GM12891 (cell line): ENCODE measurements around the gene KLHL26.

Experiments
- PAX5 ChIP-seq: IDR thresholded peaks from 2 replicates; pipeline ENCODE4 v1.6.1; 2011; ENCODE audit warnings: low read length, moderate library complexity, mild to moderate bottlenecking; ENCODE audit not compliant: insufficient read depth, severe bottlenecking
- POLR2A ChIP-seq: IDR thresholded peaks from 2 replicates; pipeline ENCODE4 v1.6.1; 2011; ENCODE audit warnings: low read depth, low read length, control low read depth
- POLR2AphosphoS5 ChIP-seq: IDR thresholded peaks from 2 replicates; pipeline ENCODE4 v1.6.1; 2011; ENCODE audit warnings: low read depth, low read length, control low read depth
- SPI1 ChIP-seq: IDR thresholded peaks from 2 replicates; pipeline ENCODE4 v1.6.1; 2011; ENCODE audit warnings: low read depth, low read length, control low read depth
- TAF1 ChIP-seq: IDR thresholded peaks from 2 replicates; pipeline ENCODE4 v1.6.1; 2011; ENCODE audit warnings: low read depth, low read length, control low read depth

DNA sequence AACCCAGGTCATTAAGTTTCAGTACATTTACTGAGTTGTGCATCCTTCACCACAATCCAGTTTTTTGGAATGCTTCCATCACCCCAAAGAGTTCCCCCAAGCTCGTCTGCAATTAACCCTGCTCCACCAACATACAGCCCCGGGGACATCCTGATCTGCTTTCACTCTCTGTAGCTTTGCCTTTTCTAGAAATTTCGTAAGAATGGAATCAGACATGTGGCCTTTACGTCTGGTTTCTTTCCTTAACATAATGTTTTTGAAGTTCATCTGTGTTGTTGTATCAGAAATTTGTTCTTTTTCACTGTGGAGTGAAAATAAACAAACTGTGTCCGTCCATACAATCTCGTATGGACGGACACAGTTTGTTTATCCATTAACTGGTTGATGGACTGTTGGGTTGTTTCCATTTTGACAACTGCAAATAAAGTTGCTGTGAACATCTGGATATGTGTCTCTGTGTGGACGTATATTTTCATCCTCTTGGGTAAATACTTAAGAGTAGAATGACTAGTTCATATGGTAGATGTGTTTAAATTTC lies 2.9 kb downstream of the KLHL26 start:
- no peak for TF ChIP-seq POLR2A
- TF ChIP-seq TAF1 = no peak
- TF ChIP-seq POLR2AphosphoS5 = no peak
- TF ChIP-seq SPI1 = no peak
- no peak for TF ChIP-seq PAX5
